ENCODE measurements around the gene SOHLH1.

Gene SOHLH1

DNA sequence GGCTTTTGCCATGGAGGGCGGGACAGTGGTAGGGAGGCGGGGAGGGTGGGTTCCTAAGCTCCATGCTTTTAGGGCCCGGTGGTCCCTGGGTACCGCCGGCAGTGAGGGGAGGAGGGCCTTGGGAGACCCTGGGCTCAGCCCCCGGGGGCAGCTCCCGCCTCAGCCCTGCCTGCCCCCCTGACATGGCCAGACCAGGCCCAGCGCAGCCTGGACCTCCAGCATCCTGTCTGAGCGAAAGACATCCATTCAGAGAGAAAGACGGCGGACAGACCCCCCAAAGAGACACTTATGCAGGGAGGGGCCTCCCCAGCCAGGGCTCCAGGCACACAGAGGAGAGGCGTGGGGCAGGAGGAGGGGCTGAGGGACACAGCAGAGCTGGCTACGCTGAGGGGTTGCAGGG lies 48.0 kb upstream of the SOHLH1 start:
- H3K4me3 ChIP-seq (ENCODE audit: low read depth, low read length) = no peak overlapping the region
- CTCF ChIA-PET = no interaction called here
- TF ChIP-seq GLIS2 (tag by site-specific recombination; IDR thresholded peaks at IDR 0.05) = peak; percentile 54
- TF ChIP-seq GLIS1 (tag by site-specific recombination; IDR thresholded peaks at IDR 0.05) = peak; percentile 37
- TF ChIP-seq ZNF843 (tag by site-specific recombination; IDR thresholded peaks at IDR 0.05) = no peak
- no peak for TF ChIP-seq ZNF791 (tag by site-specific recombination; IDR thresholded peaks at IDR 0.05)
- H3K9me3 ChIP-seq (ENCODE audit: control insufficient read depth, insufficient read depth, low read depth, low read length) = no peaks in the 10 kb centered on the region
- no peak overlapping the region for H3K27ac ChIP-seq (ENCODE audit: extremely low read depth, low read depth, low read length)
- no peaks in the 10 kb centered on the region for H3K4me1 ChIP-seq (ENCODE audit: control insufficient read depth, insufficient read depth, low read length)
- POLR2A ChIA-PET = no interaction called here
- H3K36me3 ChIP-seq (ENCODE audit: control insufficient read depth in 2 of 2, insufficient read depth in 1 of 2, low read length in 2 of 2) = no peaks in the 10 kb centered on the region

DNA sequence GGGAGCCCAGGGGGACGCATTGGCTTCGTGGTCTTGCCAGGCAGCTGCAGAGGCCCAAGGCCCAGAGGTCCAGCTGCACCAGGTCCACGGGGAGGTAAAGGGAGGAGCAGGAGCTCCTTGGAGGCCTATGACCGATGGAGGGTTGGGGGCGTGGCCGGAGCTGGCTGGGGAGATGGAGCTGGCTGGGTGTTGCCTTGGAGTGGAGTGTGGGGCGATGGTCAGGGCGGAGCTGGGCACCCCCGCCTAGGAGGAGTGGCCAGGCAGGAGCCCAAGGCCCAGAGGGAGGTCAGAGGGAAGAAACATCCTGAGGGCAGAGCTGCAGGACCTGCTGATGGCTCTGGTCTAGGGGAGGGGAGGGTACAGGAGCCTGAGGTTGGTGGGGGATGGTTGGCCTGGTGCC lies 47.3 kb upstream of the SOHLH1 start:
- POLR2A ChIA-PET = no interaction called here
- CTCF ChIA-PET = interaction anchor here (0.6 to 0.7 kb wide), 2 partner anchors 116 to 177 kb away, joined by 3 read pairs; no protein-coding TSS in a partner anchor

GRCh38 chr9:135745686-135746324 lies 46.5 kb upstream of the SOHLH1 start:
- TF ChIP-seq ZNF596 (tag by site-specific recombination; IDR thresholded peaks at IDR 0.05) = no peak
- TF ChIP-seq ZNF221 (tag by site-specific recombination; IDR thresholded peaks at IDR 0.05; ENCODE audit: borderline replicate concordance) = no peak
- no peaks in the 10 kb centered on the region for H3K9me3 ChIP-seq (ENCODE audit: control insufficient read depth, insufficient read depth, low read depth, low read length)
- CTCF ChIA-PET = interaction anchor here (0.6 to 1.0 kb wide), 3 partner anchors 51 to 177 kb away, joined by 3 read pairs; no protein-coding TSS in a partner anchor

More for the DNA sequence above, 47.3 kb upstream of the SOHLH1 start:
- no peaks in the 10 kb centered on the region for H3K4me1 ChIP-seq (ENCODE audit: control insufficient read depth, insufficient read depth, low read length)
- no peaks in the 10 kb centered on the region for H3K36me3 ChIP-seq (ENCODE audit: control insufficient read depth in 2 of 2, insufficient read depth in 1 of 2, low read length in 2 of 2)
- TF ChIP-seq KLF1 (tag by site-specific recombination; IDR thresholded peaks at IDR 0.05) (peak; percentile 98), ZNF114 (tag by site-specific recombination; IDR thresholded peaks at IDR 0.05) (no peak), ZSCAN5A (tag by site-specific recombination; IDR thresholded peaks at IDR 0.05) (no peak), KLF9 (tag by site-specific recombination; IDR thresholded peaks at IDR 0.05; ENCODE audit: low read depth) (peak; percentile 45; the same call in 1 of the 2 replicates)
- no peak overlapping the region for H3K4me3 ChIP-seq (ENCODE audit: low read depth, low read length)
- H3K9me3 ChIP-seq (ENCODE audit: control insufficient read depth, insufficient read depth, low read depth, low read length) = no peaks in the 10 kb centered on the region
- no peak overlapping the region for H3K27ac ChIP-seq (ENCODE audit: extremely low read depth, low read depth, low read length)

GRCh38 chr9:135745189-135745588 lies 45.9 kb upstream of the SOHLH1 start:
- no peaks in the 10 kb centered on the region for H3K9me3 ChIP-seq (ENCODE audit: control insufficient read depth, insufficient read depth, low read depth, low read length)
- TF ChIP-seq IKZF3 (tag by site-specific recombination; IDR thresholded peaks at IDR 0.05) = no peak
- no peak for TF ChIP-seq ZNF664 (tag by site-specific recombination; IDR thresholded peaks at IDR 0.05)
- 0 out of 2 replicates have a peak, but pooled peaks have one; percentile 15 for TF ChIP-seq ZFHX2 (tag by site-specific recombination; conservative IDR thresholded peaks at IDR 0.05)
- peak; percentile 92 for TF ChIP-seq KLF1 (tag by site-specific recombination; IDR thresholded peaks at IDR 0.05)
- TF ChIP-seq ZNF658 (tag by site-specific recombination; IDR thresholded peaks at IDR 0.05) = no peak
- TF ChIP-seq EGR2 (tag by site-specific recombination; IDR thresholded peaks at IDR 0.05; ENCODE audit: low read depth) = 0 out of 2 replicates have a peak, but pooled peaks have one; percentile 12
- 0 out of 2 replicates have a peak, but pooled peaks have one; percentile 19 for TF ChIP-seq SCRT2 (tag by site-specific recombination; IDR thresholded peaks at IDR 0.05)

More at GRCh38 chr9:135745686-135746324, 46.5 kb upstream of the SOHLH1 start:
- H3K4me1 ChIP-seq (ENCODE audit: control insufficient read depth, insufficient read depth, low read length) = no peaks in the 10 kb centered on the region
- no peaks in the 10 kb centered on the region for H3K36me3 ChIP-seq (ENCODE audit: control insufficient read depth in 2 of 2, insufficient read depth in 1 of 2, low read length in 2 of 2)
- no peak overlapping the region for H3K27ac ChIP-seq (ENCODE audit: extremely low read depth, low read depth, low read length)
- POLR2A ChIA-PET = no interaction called here
- no peak overlapping the region for H3K4me3 ChIP-seq (ENCODE audit: low read depth, low read length)

More at GRCh38 chr9:135745189-135745588, 45.9 kb upstream of the SOHLH1 start:
- ChIA-PET POLR2A (no interaction called here), CTCF (interaction anchor here (1.0 kb wide), 1 partner anchor 52 kb away, joined by 3 read pairs; no protein-coding TSS in a partner anchor)
- H3K4me1 ChIP-seq (ENCODE audit: control insufficient read depth, insufficient read depth, low read length) = no peaks in the 10 kb centered on the region
- no peak overlapping the region for H3K27ac ChIP-seq (ENCODE audit: extremely low read depth, low read depth, low read length)
- no peak overlapping the region for H3K4me3 ChIP-seq (ENCODE audit: low read depth, low read length)
- no peaks in the 10 kb centered on the region for H3K36me3 ChIP-seq (ENCODE audit: control insufficient read depth in 2 of 2, insufficient read depth in 1 of 2, low read length in 2 of 2)
